ENCODE results near the gene OMA1. TPM values are rescaled to one million over a fixed set of nuclear protein-coding genes. Genes with fewer than 3 reads are reported as not detected.

Gene OMA1
- polyA plus RNA-seq, 1 experiment, result 17.3 TPM

GRCh38 chr1:58575551-58576324 is 29.2 kb upstream of the OMA1 start:
- CTCF ChIA-PET, result interaction anchor here (0.6 to 1.1 kb wide), 2 partner anchors 20 to 77 kb away, joined by 3 read pairs; no protein-coding TSS in a partner anchor
- DNase-seq (ENCODE audit: low read depth, low spot score), result no peak
- no peak for TF ChIP-seq CTCF (IDR thresholded peaks at IDR 0.05; ENCODE audit: low read depth, low read length)
- no peak overlapping the region for H3K27ac ChIP-seq (ENCODE audit: low read depth, low read length)
- POLR2A ChIA-PET, result no interaction called here
- no peak overlapping the region for H3K4me3 ChIP-seq (ENCODE audit: low read depth, low read length)
- H3K27me3 ChIP-seq (ENCODE audit: control insufficient read depth, insufficient read depth, low read length), result peaks cover 62% of the 10 kb centered on the region
- H3K9me3 ChIP-seq (ENCODE audit: control insufficient read depth, insufficient read depth, low read length), result peaks cover 9% of the 10 kb centered on the region; the same call in 1 of the 2 replicates

DNA sequence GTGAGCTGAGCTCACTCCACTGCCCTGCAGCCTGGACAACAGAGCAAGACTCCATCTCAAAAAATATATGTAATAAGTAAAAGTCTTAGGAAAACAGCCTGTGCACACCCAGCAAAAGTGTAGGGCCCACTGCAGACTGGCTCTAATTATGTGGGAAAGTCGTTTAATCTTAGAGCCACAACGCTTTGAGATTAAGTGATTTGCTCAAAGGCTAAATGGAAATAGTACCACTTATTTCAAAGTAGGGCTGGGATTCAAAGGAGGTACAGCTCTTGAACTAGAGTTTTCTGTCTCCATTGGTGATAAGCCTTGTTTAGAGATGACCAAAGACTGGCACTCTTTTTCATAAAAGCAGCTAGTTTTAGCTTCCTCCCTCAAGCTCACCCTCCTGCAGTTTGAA is 28.3 kb upstream of the OMA1 start:
- Histone ChIP-seq H3K27ac (ENCODE audit: low read depth, low read length) (no peak overlapping the region), H3K9me3 (ENCODE audit: control insufficient read depth, insufficient read depth, low read length) (peaks cover 9% of the 10 kb centered on the region; the same call in 1 of the 2 replicates), H3K4me3 (ENCODE audit: low read depth, low read length) (no peak overlapping the region), H3K27me3 (ENCODE audit: control insufficient read depth, insufficient read depth, low read length) (peaks cover 67% of the 10 kb centered on the region)
- ChIA-PET CTCF (interaction anchor here (0.6 to 2.7 kb wide), 3 partner anchors 28 to 1021 kb away, joined by 3 to 10 read pairs (median 3); partner anchors contain the start of gene OMA1), POLR2A (no interaction called here)
- no peak for DNase-seq (ENCODE audit: low read depth, low spot score)
- no peak for TF ChIP-seq CTCF (IDR thresholded peaks at IDR 0.05; ENCODE audit: low read depth, low read length)

DNA sequence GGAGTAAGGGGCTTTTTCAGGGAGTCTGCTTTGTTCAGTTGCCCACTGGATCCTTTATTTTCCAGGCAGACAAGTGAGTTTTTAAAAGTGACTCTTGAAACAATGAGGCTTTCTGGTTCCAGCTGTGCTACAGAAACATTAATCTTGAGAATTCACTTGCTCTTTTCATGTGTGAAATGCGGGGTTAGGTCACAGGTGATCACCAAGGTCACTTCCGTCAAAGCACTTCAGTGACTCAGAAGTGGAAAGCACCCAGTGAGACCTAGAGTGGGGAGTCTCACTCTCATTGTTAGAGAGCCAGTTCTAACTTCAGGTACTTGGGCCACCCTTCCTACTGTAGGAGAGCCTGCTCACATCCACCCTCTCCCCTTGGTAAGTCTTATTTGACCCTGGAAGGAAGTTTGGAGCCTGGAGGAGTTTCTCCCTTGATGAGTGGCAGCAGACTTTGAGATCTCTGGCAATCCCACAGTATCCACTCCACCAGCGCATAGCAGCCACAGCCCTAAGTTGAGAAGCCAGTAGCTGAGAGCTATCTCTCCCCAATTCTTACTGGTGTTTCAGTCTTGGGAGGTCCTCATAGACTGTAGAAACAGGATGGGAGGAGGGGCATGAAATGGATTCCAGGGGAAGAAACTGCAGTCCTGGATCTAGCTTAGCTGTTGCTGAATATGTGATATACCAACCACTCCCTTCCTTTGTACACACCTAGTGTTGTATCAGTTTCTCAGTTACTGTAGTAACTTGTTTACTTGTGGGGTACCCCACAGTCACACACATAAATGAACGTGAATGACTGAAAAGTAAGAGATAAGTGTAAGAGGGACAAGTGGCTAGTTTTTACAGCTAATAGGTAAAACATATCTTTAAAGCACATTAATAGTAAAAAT is 27.4 kb upstream of the OMA1 start:
- ChIA-PET CTCF (interaction anchor here (1.1 to 2.7 kb wide), 2 partner anchors 27 to 78 kb away, joined by 3 to 10 read pairs; partner anchors contain the start of gene OMA1), POLR2A (interaction anchor here (0.9 kb wide), 1 partner anchor 11 kb away, joined by 3 read pairs; no protein-coding TSS in a partner anchor)
- Histone ChIP-seq H3K4me3 (ENCODE audit: low read depth, low read length) (no peak overlapping the region), H3K9me3 (ENCODE audit: control insufficient read depth, insufficient read depth, low read length) (peaks cover 9% of the 10 kb centered on the region; the same call in 1 of the 2 replicates), H3K27ac (ENCODE audit: low read depth, low read length) (no peak overlapping the region), H3K27me3 (ENCODE audit: control insufficient read depth, insufficient read depth, low read length) (peaks cover 64% of the 10 kb centered on the region)
- no peak for TF ChIP-seq CTCF (IDR thresholded peaks at IDR 0.05; ENCODE audit: low read depth, low read length)
- DNase-seq (ENCODE audit: low read depth, low spot score), result no peak

DNA sequence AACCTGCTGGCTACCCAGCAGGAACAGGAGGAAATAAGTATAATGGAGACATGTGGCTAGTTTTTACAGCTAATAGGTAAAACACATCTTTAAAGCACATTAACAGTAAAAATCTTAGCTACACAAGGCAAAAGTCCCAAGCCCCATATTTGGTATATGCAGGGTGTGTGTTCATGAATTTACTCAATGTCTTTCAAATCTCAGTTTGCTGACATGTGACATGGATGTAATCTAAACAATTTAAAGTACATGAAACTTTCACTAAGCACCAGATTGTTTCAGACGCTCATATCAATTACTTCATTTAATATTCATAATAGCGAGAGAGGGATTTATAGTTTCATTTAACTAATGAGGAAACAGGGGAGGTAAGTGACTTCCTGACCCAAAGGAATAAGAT is 26.6 kb upstream of the OMA1 start:
- POLR2A ChIA-PET, result no interaction called here
- H3K27ac ChIP-seq (ENCODE audit: low read depth, low read length), result no peak overlapping the region
- no peak for TF ChIP-seq CTCF (IDR thresholded peaks at IDR 0.05; ENCODE audit: low read depth, low read length)
- peaks cover 9% of the 10 kb centered on the region; the same call in 1 of the 2 replicates for H3K9me3 ChIP-seq (ENCODE audit: control insufficient read depth, insufficient read depth, low read length)
- no peak for DNase-seq (ENCODE audit: low read depth, low spot score)
- CTCF ChIA-PET, result interaction anchor here (2.7 kb wide), 1 partner anchor 26 kb away, joined by 10 read pairs; the partner anchor contains the start of gene OMA1
- H3K27me3 ChIP-seq (ENCODE audit: control insufficient read depth, insufficient read depth, low read length), result peaks cover 64% of the 10 kb centered on the region
- H3K4me3 ChIP-seq (ENCODE audit: low read depth, low read length), result no peak overlapping the region
